ENCODE measurements around the gene SEMA4B. TPM values are rescaled to one million over a fixed set of nuclear protein-coding genes. Genes with fewer than 3 reads are reported as not detected.

The SEMA4B gene
- total and polyA plus RNA-seq, 9 of the 15 experiments (the other 6 are each of a cell fraction or from before 2014, with no cell fraction given), result 1.3 to 33.6 (median 11.0) TPM

DNA sequence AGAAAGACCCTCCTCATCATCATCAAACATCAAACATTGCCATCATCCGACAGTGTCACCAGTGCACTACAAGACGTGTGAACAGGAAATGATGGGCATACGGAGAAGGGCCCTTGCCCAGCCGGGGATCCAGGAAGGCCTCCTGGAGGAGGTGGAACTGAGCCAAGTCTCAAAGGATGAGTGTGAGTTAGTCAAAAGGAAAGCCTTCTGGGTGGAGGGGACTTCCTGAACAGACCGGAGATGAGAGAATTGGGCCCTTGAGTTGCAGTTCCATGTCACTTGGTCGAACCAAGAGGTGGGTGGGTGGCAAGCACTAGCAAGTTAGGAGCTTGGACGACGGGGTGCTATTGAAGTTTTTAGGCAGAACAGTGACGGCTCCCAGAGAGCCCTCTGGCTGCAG, 8.5 kb downstream of the SEMA4B start (continued):
- TF ChIP-seq MBD1 (CRISPR knock-in tag; IDR thresholded peaks at IDR 0.05) (no peak), EHMT2 (IDR thresholded peaks at IDR 0.05) (no peak)

DNA sequence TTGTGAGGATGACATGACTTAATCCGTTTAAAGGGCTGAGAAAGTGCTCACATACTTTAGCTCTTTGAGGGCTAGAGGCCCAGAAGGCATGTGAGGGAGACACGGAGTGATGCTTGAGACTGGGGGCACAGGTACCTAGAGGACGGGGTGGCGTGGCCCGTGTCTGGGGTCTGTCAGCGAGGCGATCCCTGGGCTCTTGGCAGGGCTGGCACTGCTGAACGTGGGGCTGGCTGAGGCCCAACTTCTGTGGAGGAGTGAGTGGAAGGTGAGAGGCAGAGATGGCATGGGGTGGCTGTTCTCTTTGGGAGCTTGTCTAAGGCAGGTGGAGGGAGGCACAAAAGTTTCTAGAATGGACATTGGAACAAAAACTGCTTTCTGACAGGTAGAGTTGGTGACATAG, 9.5 kb downstream of the SEMA4B start:
- Histone ChIP-seq H3K4me1 (replicated peaks in 1 of 2; ENCODE audit: control insufficient read depth in 2 of 2, insufficient read depth in 2 of 2, low read length in 2 of 2) (peaks cover 10 to 39% of the 10 kb centered on the region in 2 experiments; a peak in 4 of 5 replicates), H3K4me2 (ENCODE audit: insufficient read depth, low read length) (no peak overlapping the region), H3K9ac (ENCODE audit: insufficient read depth in 1 of 2, low read depth in 2 of 2, low read length in 2 of 2) (no peak overlapping the region; a peak in 2 of 4 replicates), H2AFZ (ENCODE audit: low read depth, low read length) (no peak overlapping the region), H3K27ac (ENCODE audit: extremely low read depth, low read depth, low read length) (no peak overlapping the region), H4K20me1 (replicated peaks; ENCODE audit: control insufficient read depth, insufficient read depth, low read length) (no peaks in the 10 kb centered on the region; the same call in none of the 2 replicates), H3K4me3 (no peak overlapping the region), H3K27me3 (ENCODE audit: control insufficient read depth in 2 of 2, insufficient read depth in 2 of 2, low read length in 2 of 2) (no peaks in the 10 kb centered on the region), H3K9me3 (replicated peaks; ENCODE audit: control insufficient read depth, insufficient read depth, low read depth, low read length) (no peaks in the 10 kb centered on the region), H3K36me3 (ENCODE audit: control insufficient read depth, insufficient read depth, low read length) (peaks cover 73% of the 10 kb centered on the region; the same call in 2 of the 3 replicates), H3K9me1 (ENCODE audit: control insufficient read depth, insufficient read depth, low read length) (no peaks in the 10 kb centered on the region), H3K79me2 (ENCODE audit: control insufficient read depth, insufficient read depth, low read length) (peaks cover 76% of the 10 kb centered on the region)
- CTCF ChIA-PET (ENCODE audit: low intra/inter-chr PET ratio), result no interaction called here
- POLR2A ChIA-PET, result no interaction called here
- no peak for FAIRE-seq
- no peak for TF ChIP-seq L3MBTL2 (IDR thresholded peaks at IDR 0.05)
- no peak for TF ChIP-seq PTRF (tag; IDR thresholded peaks at IDR 0.05)
- TF ChIP-seq BMI1 (IDR thresholded peaks at IDR 0.05; ENCODE audit: low read length), result no peak
- TF ChIP-seq, protein P1, sequence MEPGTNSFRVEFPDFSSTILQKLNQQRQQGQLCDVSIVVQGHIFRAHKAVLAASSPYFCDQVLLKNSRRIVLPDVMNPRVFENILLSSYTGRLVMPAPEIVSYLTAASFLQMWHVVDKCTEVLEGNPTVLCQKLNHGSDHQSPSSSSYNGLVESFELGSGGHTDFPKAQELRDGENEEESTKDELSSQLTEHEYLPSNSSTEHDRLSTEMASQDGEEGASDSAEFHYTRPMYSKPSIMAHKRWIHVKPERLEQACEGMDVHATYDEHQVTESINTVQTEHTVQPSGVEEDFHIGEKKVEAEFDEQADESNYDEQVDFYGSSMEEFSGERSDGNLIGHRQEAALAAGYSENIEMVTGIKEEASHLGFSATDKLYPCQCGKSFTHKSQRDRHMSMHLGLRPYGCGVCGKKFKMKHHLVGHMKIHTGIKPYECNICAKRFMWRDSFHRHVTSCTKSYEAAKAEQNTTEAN (CRISPR knock-in tag; IDR thresholded peaks at IDR 0.05), result no peak
- no peak for DNase-seq (ENCODE audit: extremely low read depth in 1 of 4, low spot score in 3 of 4)
- in situ Hi-C loops (cut with MboI) (no loop called here), intact Hi-C loops (cut with micrococcal nuclease) (no loop called here)
- 78% methylated on average over 8 of the region's 8 CpGs for WGBS (ENCODE audit: insufficient coverage, low coverage, missing lambda C conversion rate)
- no peak for ATAC-seq
- no TSS peak for BruUV-seq (replicated peaks)
